Sigmoid colon (tissue), 7 donors: ENCODE data around the gene NRXN2. TPM values are rescaled to one million over a fixed set of nuclear protein-coding genes. Genes with fewer than 3 reads are reported as not detected.
A peak's percentile ranks its signal among the peaks of the same experiment; 100 is the strongest.

Experiments used
- DNase-seq: peaks from one replicate; pipeline ENCODE4 v3.0.0-alpha.2; 2019
- H3K27ac ChIP-seq, 4 donors: fragments of 200-600 bp; sonication (generic); one replicate each; pipeline ENCODE4 v1.5.1; 2016 to 2019; ENCODE audit warnings: mild to moderate bottlenecking in 1 of 4
- H3K27me3 ChIP-seq, 3 donors: fragments of 200-600 bp; sonication (generic); one replicate each; pipeline ENCODE4 v1.5.1; 2019; ENCODE audit warnings: mild to moderate bottlenecking in 1 of 3
- H3K36me3 ChIP-seq, 4 donors: fragments of 200-600 bp; sonication (generic); one replicate each; pipeline ENCODE4 v1.5.1; 2016 to 2019
- H3K4me1 ChIP-seq, 4 donors: fragments of 200-600 bp; sonication (generic); one replicate each; pipeline ENCODE4 v1.5.1; 2017 to 2019
- H3K4me3 ChIP-seq, 4 donors: fragments of 200-600 bp; sonication (generic); one replicate each; pipeline ENCODE4 v1.5.1; 2017 to 2019; ENCODE audit warnings: mild to moderate bottlenecking in 2 of 4, moderate library complexity in 1 of 4
- H3K9me3 ChIP-seq, 4 donors: fragments of 200-600 bp in 3 of 4; sonication (generic) in 3 of 4; one replicate each; pipeline versions ENCODE4 v1.5.1 to v1.6.1; 2013 to 2019
- EP300 ChIP-seq, 4 donors: sonication (generic); formaldehyde crosslinking; IDR thresholded peaks; one replicate each; pipeline ENCODE4 v1.6.1; 2017; ENCODE audit warnings: antibody characterized with exemption in 4 of 4
- POLR2A ChIP-seq, 2 donors: fragments of 450-650 bp; IDR thresholded peaks; one replicate each; pipeline ENCODE4 v1.6.1; 2016; ENCODE audit warnings: antibody characterized with exemption in 2 of 2, mild to moderate bottlenecking in 2 of 2, moderate library complexity in 2 of 2
- POLR2AphosphoS5 ChIP-seq, 4 donors: sonication (generic); formaldehyde crosslinking; IDR thresholded peaks; one replicate each; pipeline ENCODE4 v1.6.1; 2017; ENCODE audit warnings: antibody characterized with exemption in 4 of 4
- WGBS, 2 donors: extraction: QIAGEN DNeasy Blood & Tissue Kit; methylation state at CpG; one replicate each; pipeline ENCODE4 v1.1.7; 2013; 5-methylcytosine and 5-hydroxymethylcytosine counted together
- intact Hi-C: fragments of 100-400 bp; cut with DNase I; formaldehyde crosslinking; loops from one replicate; pipeline ENCODE4 v1.15.1; 2023
- polyA plus RNA-seq, 3 donors: library from polyadenylated mRNA; stranded (reverse); fragments of 200-250 nt; gene quantifications; one replicate each; pipeline ENCODE4 v1.2.3, GENCODE V29; 2013
- total RNA-seq, 4 donors: library from RNA; depleted of rRNA; stranded (reverse); fragments of >200 nt; gene quantifications; one replicate each; pipeline ENCODE4 v1.1.0, GENCODE V29; 2016
- TF ChIP-seq, protein P1 (sequence below), 4 experiments: fragments of 450-650 bp in 3 of 4; fragments of 200-600 bp in 1 of 4; IDR thresholded peaks; one replicate each; pipeline ENCODE4 v1.5.1; 2016 to 2019; ENCODE audit warnings: antibody characterized with exemption in 4 of 4, mild to moderate bottlenecking in 3 of 4, moderate library complexity in 2 of 4
- donor health status: healthy with polysubstance abuse.
- donor health status: Bipolar disorder and iron deficiency.
- donor health status: healthy.

NRXN2 gene
- total and polyA plus RNA-seq, 7 donors = 0.23 to 20.5 (median 6.8) TPM

GRCh38 chr11:64742087-64742888, 19.3 kb upstream of the NRXN2 start:
- peaks cover 0 to 8% (median 0%) of the 10 kb centered on the region in 4 donors for H3K36me3 ChIP-seq
- DNase-seq = no peak
- 2 to 13% methylated on average over 54 of the region's 54 CpGs for WGBS, 2 donors
- peaks cover 0 to 50% (median 45%) of the 10 kb centered on the region in 4 donors for H3K4me1 ChIP-seq
- TF ChIP-seq, protein P1, sequence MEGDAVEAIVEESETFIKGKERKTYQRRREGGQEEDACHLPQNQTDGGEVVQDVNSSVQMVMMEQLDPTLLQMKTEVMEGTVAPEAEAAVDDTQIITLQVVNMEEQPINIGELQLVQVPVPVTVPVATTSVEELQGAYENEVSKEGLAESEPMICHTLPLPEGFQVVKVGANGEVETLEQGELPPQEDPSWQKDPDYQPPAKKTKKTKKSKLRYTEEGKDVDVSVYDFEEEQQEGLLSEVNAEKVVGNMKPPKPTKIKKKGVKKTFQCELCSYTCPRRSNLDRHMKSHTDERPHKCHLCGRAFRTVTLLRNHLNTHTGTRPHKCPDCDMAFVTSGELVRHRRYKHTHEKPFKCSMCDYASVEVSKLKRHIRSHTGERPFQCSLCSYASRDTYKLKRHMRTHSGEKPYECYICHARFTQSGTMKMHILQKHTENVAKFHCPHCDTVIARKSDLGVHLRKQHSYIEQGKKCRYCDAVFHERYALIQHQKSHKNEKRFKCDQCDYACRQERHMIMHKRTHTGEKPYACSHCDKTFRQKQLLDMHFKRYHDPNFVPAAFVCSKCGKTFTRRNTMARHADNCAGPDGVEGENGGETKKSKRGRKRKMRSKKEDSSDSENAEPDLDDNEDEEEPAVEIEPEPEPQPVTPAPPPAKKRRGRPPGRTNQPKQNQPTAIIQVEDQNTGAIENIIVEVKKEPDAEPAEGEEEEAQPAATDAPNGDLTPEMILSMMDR (IDR thresholded peaks at IDR 0.05) = no peak
- no peak for TF ChIP-seq POLR2A (IDR thresholded peaks at IDR 0.05)
- no peak for TF ChIP-seq POLR2AphosphoS5 (IDR thresholded peaks at IDR 0.05)
- no peaks in the 10 kb centered on the region for H3K9me3 ChIP-seq
- no peaks in the 10 kb centered on the region for H3K27me3 ChIP-seq
- H3K27ac ChIP-seq = peak overlapping the region; percentile 95 to 98 (median 96)
- peak overlapping the region; percentile 37 to 86 (median 68) for H3K4me3 ChIP-seq
- intact Hi-C loops = loop anchor here (1.0 kb wide), 1 partner anchor 22 kb away; no protein-coding TSS in a partner anchor

GRCh38 chr11:64741375-64742086, 18.5 kb upstream of the NRXN2 start:
- Histone ChIP-seq H3K27me3 (no peaks in the 10 kb centered on the region), H3K36me3 (peaks cover 0 to 15% (median 3%) of the 10 kb centered on the region in 4 donors), H3K4me1 (peaks cover 0 to 50% (median 45%) of the 10 kb centered on the region in 4 donors), H3K4me3 (peak overlapping the region in 3 of 4 donors; percentile 63 to 86 (median 72)), H3K9me3 (no peaks in the 10 kb centered on the region), H3K27ac (peak overlapping the region; percentile 95 to 98 (median 96))
- no peak for TF ChIP-seq POLR2A (IDR thresholded peaks at IDR 0.05)
- TF ChIP-seq POLR2AphosphoS5 (IDR thresholded peaks at IDR 0.05) = no peak
- TF ChIP-seq, protein P1 (IDR thresholded peaks at IDR 0.05) = no peak
- 26 to 60% methylated on average over 24 of the region's 24 CpGs for WGBS, 2 donors
- intact Hi-C loops = loop anchor here (1.0 kb wide), 1 partner anchor 23 kb away; no protein-coding TSS in a partner anchor
- no peak for DNase-seq

- Histone ChIP-seq H3K36me3 (peaks cover 0 to 31% (median 10%) of the 10 kb centered on the region in 4 donors), H3K4me1 (peaks cover 0 to 36% (median 32%) of the 10 kb centered on the region in 4 donors)
- WGBS, 2 donors = 84 to 92% methylated on average over 12 of the region's 12 CpGs
These were observed 16.9 kb upstream of the NRXN2 start for GRCh38 chr11:64739871-64740270.

DNA sequence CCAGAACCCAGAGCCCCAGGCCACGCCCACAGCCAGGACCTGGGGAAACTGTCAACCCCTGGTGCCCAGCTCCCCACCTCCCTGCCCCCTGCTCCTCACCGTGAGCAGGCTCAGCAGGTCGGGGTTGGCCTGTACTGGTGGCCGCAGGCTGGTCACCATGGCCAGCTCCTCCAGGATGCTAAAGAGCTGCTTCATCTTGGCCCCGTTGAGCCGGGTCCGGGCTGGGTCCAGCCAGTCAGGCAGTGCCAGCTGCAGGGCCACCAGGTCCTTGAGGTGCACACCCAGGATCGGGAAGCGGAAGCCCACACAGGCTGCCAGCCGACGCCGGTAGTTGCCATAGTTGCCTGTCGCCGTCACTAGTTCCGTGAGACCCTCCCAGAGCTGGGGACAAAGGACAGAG, 13.7 kb upstream of the NRXN2 start:
- Histone ChIP-seq H3K36me3 (peaks cover 0 to 61% (median 13%) of the 10 kb centered on the region in 4 donors), H3K27ac (no peak overlapping the region), H3K9me3 (no peaks in the 10 kb centered on the region), H3K4me1 (peaks cover 0 to 8% (median 2%) of the 10 kb centered on the region in 4 donors), H3K27me3 (no peaks in the 10 kb centered on the region), H3K4me3 (no peak overlapping the region)
- 89 to 94% methylated on average over 15 of the region's 15 CpGs for WGBS, 2 donors
- no peak for DNase-seq
- no peak for TF ChIP-seq POLR2AphosphoS5 (IDR thresholded peaks at IDR 0.05)
- TF ChIP-seq, protein P1 (IDR thresholded peaks at IDR 0.05) = no peak
- TF ChIP-seq EP300 (IDR thresholded peaks at IDR 0.05) = no peak
- TF ChIP-seq POLR2A (IDR thresholded peaks at IDR 0.05) = no peak
- intact Hi-C loops = no loop called here

More at GRCh38 chr11:64739871-64740270, 16.9 kb upstream of the NRXN2 start:
- TF ChIP-seq, protein P1 (IDR thresholded peaks at IDR 0.05) = no peak
- TF ChIP-seq POLR2AphosphoS5 (IDR thresholded peaks at IDR 0.05) (no peak), POLR2A (IDR thresholded peaks at IDR 0.05) (no peak), EP300 (IDR thresholded peaks at IDR 0.05) (no peak)
- H3K27ac ChIP-seq = no peak overlapping the region
- H3K27me3 ChIP-seq = no peaks in the 10 kb centered on the region
- intact Hi-C loops = no loop called here
- H3K4me3 ChIP-seq = no peak overlapping the region
- no peak for DNase-seq
- no peaks in the 10 kb centered on the region for H3K9me3 ChIP-seq
